PFSK-1 (cell line): ENCODE results near the gene ARHGAP5.

Experiments used
- FOXP2 ChIP-seq: optimal IDR thresholded peaks from 2 replicates; pipeline ENCODE3; 2011; ENCODE audit warnings: borderline replicate concordance, control low read depth, inconsistent platforms; ENCODE audit not compliant: insufficient read depth; ENCODE audit errors: extremely low read length, extremely low read depth
- POLR2AphosphoS5 ChIP-seq: IDR thresholded peaks from 2 replicates; pipeline ENCODE4 v1.6.1; 2012; ENCODE audit warnings: low read depth, mild to moderate bottlenecking, control low read depth, low read length, moderate library complexity
- REST ChIP-seq, 2 experiments: IDR thresholded peaks; 2 replicates each; pipeline versions ENCODE4 v1.6.1 to v1.8.0; 2011 to 2012; ENCODE audit warnings: low read depth in 2 of 2, low read length in 2 of 2, control low read depth in 1 of 2, inconsistent platforms in 1 of 2, mild to moderate bottlenecking in 1 of 2, moderate library complexity in 1 of 2; ENCODE audit not compliant: insufficient read depth in 1 of 2
- SIN3A ChIP-seq: IDR thresholded peaks from 2 replicates; pipeline ENCODE4 v1.6.1; 2012; ENCODE audit warnings: mild to moderate bottlenecking, low read length, moderate library complexity, borderline replicate concordance; ENCODE audit not compliant: insufficient read depth
- TAF1 ChIP-seq: IDR thresholded peaks from 2 replicates; pipeline ENCODE4 v1.6.1; 2012; ENCODE audit warnings: low read length, control low read depth, borderline replicate concordance; ENCODE audit not compliant: insufficient read depth

- no peak for TF ChIP-seq FOXP2
- no peak for TF ChIP-seq POLR2AphosphoS5
- TF ChIP-seq TAF1 = no peak
- no peak for TF ChIP-seq SIN3A
- no peak for TF ChIP-seq REST (IDR thresholded peaks at IDR 0.05; ENCODE audit: insufficient read depth in 1 of 2, low read depth in 2 of 2, low read length in 2 of 2)
These were observed 25.9 kb downstream of the ARHGAP5 start for GRCh38 chr14:32102968-32103367.
